Panc1 (cell line): ENCODE data around the gene SLC17A7.

ENCODE experiments used
- CTCF ChIP-seq: fragments of 450-650 bp; IDR thresholded peaks from 2 replicates; pipeline ENCODE4 v1.5.1; 2017; ENCODE audit warnings: mild to moderate bottlenecking
- SIN3A ChIP-seq: IDR thresholded peaks from 2 replicates; pipeline ENCODE4 v1.6.1; 2012; ENCODE audit warnings: low read depth, mild to moderate bottlenecking, low read length, moderate library complexity, borderline replicate concordance; ENCODE audit not compliant: insufficient read depth
- TCF7L2 ChIP-seq: IDR thresholded peaks from 2 replicates; pipeline ENCODE4 v1.6.1; 2011; ENCODE audit warnings: mild to moderate bottlenecking, low read depth, low read length, inconsistent platforms
- TF ChIP-seq, protein P1 (sequence below), 2 experiments: IDR thresholded peaks; 2 replicates each; pipeline ENCODE4 v1.6.1; 2011 to 2012; ENCODE audit warnings: low read depth in 2 of 2, control low read depth in 1 of 2, low read length in 1 of 2, mild to moderate bottlenecking in 1 of 2, moderate library complexity in 1 of 2; ENCODE audit not compliant: insufficient read depth in 1 of 2

GRCh38 chr19:49433240-49433901, 8.0 kb downstream of the SLC17A7 start:
- TF ChIP-seq CTCF (no peak), SIN3A (no peak), TCF7L2 (no peak)
- TF ChIP-seq, protein P1, sequence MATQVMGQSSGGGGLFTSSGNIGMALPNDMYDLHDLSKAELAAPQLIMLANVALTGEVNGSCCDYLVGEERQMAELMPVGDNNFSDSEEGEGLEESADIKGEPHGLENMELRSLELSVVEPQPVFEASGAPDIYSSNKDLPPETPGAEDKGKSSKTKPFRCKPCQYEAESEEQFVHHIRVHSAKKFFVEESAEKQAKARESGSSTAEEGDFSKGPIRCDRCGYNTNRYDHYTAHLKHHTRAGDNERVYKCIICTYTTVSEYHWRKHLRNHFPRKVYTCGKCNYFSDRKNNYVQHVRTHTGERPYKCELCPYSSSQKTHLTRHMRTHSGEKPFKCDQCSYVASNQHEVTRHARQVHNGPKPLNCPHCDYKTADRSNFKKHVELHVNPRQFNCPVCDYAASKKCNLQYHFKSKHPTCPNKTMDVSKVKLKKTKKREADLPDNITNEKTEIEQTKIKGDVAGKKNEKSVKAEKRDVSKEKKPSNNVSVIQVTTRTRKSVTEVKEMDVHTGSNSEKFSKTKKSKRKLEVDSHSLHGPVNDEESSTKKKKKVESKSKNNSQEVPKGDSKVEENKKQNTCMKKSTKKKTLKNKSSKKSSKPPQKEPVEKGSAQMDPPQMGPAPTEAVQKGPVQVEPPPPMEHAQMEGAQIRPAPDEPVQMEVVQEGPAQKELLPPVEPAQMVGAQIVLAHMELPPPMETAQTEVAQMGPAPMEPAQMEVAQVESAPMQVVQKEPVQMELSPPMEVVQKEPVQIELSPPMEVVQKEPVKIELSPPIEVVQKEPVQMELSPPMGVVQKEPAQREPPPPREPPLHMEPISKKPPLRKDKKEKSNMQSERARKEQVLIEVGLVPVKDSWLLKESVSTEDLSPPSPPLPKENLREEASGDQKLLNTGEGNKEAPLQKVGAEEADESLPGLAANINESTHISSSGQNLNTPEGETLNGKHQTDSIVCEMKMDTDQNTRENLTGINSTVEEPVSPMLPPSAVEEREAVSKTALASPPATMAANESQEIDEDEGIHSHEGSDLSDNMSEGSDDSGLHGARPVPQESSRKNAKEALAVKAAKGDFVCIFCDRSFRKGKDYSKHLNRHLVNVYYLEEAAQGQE (IDR thresholded peaks at IDR 0.05; ENCODE audit: insufficient read depth in 1 of 2, low read depth in 2 of 2, low read length in 1 of 2) = no peak
